HG02970 (cell line): Measurements from ENCODE around the gene PCGF5.
"Not testable (repeated sequence)": the region's sequence is repeated elsewhere in the genome, so short reads cannot be mapped to it uniquely, and the experiment has no call there.

Source experiments
- ATAC-seq: cut with Tn5 transposase; IDR thresholded peaks from one replicate; pipeline ENCODE4 v1.9.1; 2021; ENCODE audit warnings: mild to moderate bottlenecking, moderate library complexity, moderate number of reproducible peaks; ENCODE audit not compliant: unreplicated experiment, low FRiP score

The PCGF5 gene

DNA sequence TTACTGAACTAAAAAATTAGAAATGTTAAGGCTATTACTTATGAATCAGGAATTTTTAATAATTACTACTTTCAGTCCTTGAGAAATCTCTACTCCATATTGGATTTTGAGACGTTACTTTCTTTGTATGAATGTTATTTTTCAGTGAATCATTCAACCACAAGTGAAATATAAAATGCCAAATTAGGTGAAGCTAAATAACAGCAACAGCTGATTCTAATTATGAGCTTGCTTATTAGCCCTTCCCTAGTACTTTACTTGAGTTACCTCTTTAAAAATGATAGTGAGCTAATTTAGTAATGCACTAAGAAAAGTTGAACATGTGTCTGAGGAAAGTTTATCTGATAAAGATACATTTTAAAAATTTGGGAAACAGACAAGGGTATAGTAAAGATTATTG, 51.4 kb downstream of the PCGF5 start:
- ATAC-seq: no peak

GRCh38 chr10:91284486-91285090, 64.1 kb downstream of the PCGF5 start:
- ATAC-seq: no peak

DNA sequence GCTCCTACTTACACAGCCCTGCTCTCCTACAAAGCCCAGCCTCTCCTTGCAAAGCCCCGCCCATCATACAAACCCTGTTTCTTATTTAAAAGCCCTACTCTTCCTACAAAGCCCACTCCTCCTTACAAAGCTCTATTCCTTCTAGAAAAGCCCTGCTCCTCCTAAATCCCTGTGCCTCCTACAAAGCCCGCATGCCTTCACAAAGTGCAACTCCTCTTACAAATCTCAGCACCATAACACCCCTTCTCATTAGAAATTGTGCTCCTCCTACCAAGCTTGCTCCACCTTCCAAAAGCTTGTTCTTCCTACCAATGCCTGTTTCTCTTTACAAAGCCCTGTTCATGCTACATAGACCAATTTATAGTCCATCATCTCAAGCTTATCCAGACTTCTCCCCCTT, 66.1 kb downstream of the PCGF5 start:
- ATAC-seq: no peak

GRCh38 chr10:91287276-91287675, 66.8 kb downstream of the PCGF5 start:
- ATAC-seq: no peak

DNA sequence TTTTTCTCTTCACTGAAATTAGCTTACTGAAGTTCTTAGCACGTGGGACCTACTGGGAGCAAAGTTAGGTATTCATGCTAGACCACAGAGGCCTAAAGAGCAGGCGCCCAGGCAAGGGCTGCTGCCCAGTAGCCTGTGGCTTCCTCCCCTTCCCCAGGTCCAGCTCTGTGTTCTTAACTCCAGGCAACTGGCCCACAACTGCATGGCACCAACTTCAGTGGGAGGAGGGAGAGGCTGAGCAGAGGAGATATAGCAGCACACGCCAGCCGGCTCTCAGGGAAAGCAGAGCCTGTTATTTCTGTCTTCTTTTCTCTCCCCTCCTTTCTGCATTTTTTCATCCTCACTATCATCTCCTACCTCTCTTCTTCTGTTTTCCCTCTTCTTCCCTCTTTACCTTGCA, 67.4 kb downstream of the PCGF5 start:
- ATAC-seq: no peak

GRCh38 chr10:91289305-91289704, 68.8 kb downstream of the PCGF5 start:
- no peak for ATAC-seq

DNA sequence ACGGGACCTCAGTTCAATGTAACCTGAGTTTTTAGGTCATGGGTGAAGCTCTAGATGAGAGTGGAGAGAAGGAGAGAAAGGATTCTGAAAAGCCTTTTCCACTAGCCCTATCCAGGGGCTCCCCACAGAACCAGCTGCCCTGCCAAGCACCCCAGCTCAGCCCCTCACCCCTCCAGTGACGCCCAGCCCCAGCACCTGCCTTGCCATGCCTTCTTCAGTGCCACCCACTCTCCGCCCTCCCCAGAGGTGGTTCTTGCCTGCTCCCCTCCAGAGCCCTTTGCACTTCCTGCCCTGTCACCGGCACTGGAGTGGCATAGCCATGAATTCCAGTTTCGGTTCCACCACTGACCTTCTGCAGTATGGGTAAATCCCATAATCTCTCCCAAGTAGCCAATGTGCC, 70.1 kb downstream of the PCGF5 start:
- ATAC-seq: no peak

DNA sequence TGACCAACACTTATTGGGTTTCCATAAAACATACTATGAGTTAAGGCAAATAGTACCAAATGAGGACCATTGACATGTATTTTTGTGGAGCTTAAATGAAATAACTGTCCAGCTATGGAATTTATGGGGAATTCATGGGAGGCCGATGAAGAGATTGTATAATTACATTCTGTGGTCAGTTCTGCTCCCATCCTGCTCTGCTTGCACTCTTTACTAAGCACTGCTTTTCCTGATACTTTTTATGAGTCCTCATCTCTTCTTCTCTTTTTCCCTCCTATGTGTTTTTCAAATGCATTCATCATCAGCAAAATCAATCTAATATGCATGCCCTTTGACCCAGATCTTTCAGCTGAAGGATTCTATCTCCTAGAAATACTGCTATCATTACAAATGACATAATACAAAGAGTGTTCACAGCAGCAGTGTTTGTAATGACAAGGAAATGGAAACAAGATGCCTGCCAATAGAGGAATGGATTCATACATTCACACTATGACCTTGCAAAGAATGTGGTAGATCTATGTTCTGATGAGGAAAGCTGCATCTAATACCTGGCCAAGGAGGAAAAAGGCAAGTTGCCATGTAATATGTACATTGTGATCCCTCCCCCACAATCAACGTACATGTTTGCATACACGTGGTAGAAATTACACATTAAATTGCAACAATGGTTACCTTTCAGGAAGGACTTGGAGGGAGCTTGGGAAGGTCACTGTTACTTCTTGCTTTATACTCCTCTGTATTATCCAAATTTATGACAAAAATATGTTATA, 73.9 kb downstream of the PCGF5 start:
- no peak for ATAC-seq

DNA sequence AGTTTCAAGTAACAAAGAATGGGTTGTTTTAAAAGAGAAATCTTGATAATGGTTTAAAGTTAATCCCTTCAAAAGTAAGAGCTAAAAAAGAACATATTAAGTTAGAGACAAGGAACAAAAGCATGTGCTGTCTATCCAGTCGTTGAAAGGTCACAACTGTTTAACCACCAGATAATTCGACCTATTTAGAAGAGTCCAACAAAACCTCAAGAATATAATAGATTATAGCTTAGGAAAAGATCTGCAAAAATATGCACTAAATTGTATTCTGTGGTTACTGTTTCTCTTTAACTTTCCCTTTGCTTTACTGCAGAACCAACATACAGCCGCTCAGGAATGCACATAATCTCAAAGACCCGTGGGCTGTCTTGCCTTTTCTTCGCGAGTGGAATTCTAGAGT, 74.9 kb downstream of the PCGF5 start:
- no peak for ATAC-seq

DNA sequence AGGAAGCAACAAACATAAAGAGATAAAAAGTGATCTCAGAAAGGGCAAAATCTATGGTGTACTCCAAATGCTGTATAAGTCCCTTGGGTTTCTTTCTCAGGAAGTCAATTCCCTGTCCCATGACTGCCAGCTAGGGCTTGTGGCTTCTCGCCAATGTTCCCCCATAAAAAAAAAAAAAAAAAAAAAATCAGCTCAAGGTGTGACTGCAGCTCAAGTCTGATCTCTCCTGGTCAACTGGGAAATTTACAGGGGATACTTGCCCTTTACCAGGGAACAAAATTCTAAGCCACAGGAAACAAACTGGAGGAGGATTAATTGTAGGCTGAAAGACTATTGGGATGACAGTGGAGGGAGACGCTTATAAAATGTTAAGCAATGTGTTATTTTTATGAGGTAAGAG, 76.0 kb downstream of the PCGF5 start:
- ATAC-seq: no peak

DNA sequence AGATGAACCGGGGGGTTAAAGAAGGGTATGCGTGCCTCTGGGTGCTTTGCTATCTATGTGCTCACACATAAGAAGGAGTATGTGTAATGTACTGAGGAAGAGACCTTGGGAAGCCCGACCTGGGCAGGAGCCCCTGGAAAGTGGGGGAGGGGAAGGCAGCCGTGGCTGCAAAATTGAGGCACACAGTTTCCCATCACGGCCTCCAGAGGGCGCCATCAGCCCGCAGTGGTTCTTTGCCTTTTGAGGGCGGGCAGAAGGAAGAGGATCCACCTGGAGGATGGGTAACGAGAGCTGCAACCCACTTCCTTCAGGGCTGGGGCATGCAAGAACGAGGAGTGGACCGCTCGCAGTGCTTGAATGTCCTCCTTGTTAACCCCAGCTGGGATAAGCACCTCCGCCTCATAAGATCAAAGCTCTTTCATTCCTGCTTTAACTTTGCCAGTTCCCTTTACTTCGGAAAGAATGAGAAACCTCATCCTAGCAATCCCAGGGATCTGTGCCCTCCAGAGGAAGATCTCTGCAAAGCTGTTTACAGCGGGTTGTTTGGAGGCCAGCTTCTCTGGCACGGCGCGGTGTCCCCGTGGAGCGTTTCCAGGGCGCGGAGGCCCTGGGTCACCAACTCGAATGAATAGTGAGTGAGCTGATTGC, 77.9 kb downstream of the PCGF5 start:
- no peak for ATAC-seq

DNA sequence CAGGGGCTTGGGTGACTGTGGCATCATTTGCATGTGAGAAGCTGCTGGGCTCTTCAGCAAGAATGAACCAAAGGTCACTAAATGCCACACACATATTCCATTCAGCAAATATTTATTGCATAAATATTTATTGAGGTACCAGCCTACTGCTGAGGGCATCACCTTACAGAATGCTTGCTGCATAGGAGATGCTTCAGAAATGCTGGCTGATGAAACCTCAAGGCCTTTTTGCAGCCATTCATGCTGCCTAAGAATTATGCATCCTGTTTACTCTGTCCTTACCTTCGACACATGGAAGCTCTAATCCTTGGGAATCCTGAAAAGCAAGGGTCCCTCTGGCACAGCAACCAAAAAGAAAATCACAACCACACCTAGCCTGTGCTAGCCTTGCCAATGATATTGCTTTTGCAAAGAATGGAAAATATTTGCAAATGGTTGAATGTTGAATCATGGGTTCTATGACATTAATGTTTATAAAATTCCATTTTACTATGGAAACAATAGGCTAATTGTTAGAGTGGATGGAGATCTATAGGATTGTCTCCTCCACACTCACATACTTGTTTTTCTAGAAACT, 79.6 kb downstream of the PCGF5 start:
- no peak for ATAC-seq

DNA sequence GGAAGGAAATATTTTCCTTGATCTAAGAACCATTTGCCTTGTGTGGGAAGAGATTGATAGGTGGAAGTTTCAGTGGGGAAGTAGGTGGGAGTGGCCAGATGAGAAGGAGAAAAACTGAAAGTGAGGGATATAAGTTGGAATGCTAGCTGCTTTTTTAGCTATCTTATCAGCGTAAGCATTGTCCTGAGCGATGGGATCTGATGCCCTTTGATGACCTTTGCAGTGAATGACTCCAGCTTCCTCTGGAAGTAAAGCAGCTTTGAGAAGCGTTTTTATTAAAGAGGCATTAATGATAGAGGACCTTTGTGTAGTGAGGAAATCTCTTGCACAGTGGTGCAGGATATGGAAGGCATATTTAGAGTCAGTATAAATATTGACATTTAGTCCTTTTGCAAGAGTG, 82.5 kb downstream of the PCGF5 start:
- not testable (repeated sequence) for ATAC-seq

- ATAC-seq: not testable (repeated sequence)
Observed at GRCh38 chr10:91305979-91306378, 85.5 kb downstream of the PCGF5 start.

DNA sequence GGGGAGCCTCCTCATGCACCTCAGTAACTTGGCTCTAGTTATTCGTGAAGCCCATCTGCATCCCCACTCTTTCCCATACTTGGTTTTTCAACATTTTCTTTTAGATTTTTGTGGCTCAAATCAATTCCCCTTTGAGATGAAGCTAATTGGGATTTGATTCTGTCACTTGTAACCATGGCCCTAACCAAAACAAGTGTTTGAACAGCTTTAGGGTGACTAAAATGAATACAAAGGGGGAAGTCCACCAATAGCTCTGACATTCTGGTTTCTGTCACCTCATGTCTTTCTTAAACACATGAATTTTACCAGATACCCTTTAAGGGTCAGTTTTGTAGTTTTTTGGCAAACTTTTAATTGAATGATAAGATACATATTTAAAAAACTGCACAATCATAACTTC, 87.0 kb downstream of the PCGF5 start:
- ATAC-seq: no peak

GRCh38 chr10:91309711-91310110, 89.2 kb downstream of the PCGF5 start:
- no peak for ATAC-seq

GRCh38 chr10:91311601-91312381, 91.3 kb downstream of the PCGF5 start:
- no peak for ATAC-seq

GRCh38 chr10:91312382-91312733, 91.9 kb downstream of the PCGF5 start:
- ATAC-seq: no peak

DNA sequence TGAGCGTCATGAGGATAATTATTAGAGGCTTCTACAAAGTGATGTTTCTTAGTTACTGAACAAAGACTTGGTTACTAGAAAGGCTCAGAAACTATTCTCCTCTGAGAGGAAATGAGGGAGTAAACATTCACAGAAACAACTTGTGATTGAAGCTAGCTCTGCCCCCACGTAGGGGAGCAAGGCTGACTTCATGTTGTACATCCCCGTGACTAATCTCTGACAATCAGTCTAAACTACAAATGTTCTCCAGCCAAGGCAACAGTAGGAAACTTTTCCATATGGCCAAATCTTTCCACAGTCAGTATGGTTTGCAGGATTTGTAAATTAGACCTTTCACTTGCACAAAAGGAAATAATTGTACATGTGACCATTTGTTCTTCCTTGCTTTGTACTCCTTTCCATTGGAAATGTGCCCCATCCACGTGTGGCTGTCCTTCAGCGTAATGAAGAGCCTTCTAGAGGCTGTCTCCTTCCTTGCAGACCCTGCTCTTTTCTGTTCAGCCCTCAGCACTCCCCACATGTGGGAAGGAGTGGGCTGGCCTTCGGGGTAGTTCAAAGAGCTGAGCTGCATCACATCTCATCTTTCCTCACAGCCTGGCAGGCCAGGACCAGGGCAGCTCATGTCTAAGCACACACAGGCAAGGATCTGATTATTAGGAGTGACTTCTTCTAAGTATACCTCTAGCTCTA, 93.5 kb downstream of the PCGF5 start:
- no peak for ATAC-seq

GRCh38 chr10:91316486-91316885, 96.0 kb downstream of the PCGF5 start:
- no peak for ATAC-seq
